Breast epithelium (tissue), 3 donors: ENCODE results near the gene TMEM243.

Experiments
- CTCF ChIP-seq, 3 donors: fragments of 450-650 bp; IDR thresholded peaks; one replicate each; pipeline ENCODE4 v1.5.1; 2016 to 2017; ENCODE audit warnings: antibody characterized with exemption in 3 of 3, mild to moderate bottlenecking in 3 of 3, moderate library complexity in 3 of 3
- POLR2A ChIP-seq: fragments of 450-650 bp; IDR thresholded peaks from one replicate; pipeline ENCODE4 v1.6.1; 2016; ENCODE audit warnings: antibody characterized with exemption, mild to moderate bottlenecking, moderate library complexity
- POLR2AphosphoS5 ChIP-seq, 3 donors: sonication (generic); formaldehyde crosslinking; IDR thresholded peaks; one replicate each; pipeline ENCODE4 v1.6.1; 2017; ENCODE audit warnings: antibody characterized with exemption in 3 of 3

GRCh38 chr7:87170828-87171227 is 48.7 kb downstream of the TMEM243 start:
- no peak for TF ChIP-seq CTCF (IDR thresholded peaks at IDR 0.05)
- TF ChIP-seq POLR2A, result no peak
- TF ChIP-seq POLR2AphosphoS5 (IDR thresholded peaks at IDR 0.05), result no peak
